Activated T-cell treated with anti-CD3 and anti-CD28 coated beads, Interleukin-2, amount 50 U/mL, for 4 hours (primary cell): ENCODE data around the gene CBX5. TPM values are rescaled to one million over a fixed set of nuclear protein-coding genes. Genes with fewer than 3 reads are reported as not detected.
"Not testable (repeated sequence)": the region's sequence is repeated elsewhere in the genome, so short reads cannot be mapped to it uniquely, and the experiment has no call there.

ENCODE experiments used
- ATAC-seq, 2 donors: fragments of 200-7000 bp; cut with Tn5 transposase; one replicate each; pipeline ENCODE4 v1.10.0; 2021
- DNase-seq: peaks from one replicate; pipeline ENCODE4 v3.0.0-alpha.2; 2020
- H3K27me3 Mint-ChIP-seq: one replicate; pipeline ENCODE4 v1.8.0; 2021; ENCODE audit warnings: low read depth, mixed read lengths
- H3K36me3 Mint-ChIP-seq: one replicate; pipeline ENCODE4 v1.8.0; 2022; ENCODE audit warnings: mixed read lengths; ENCODE audit not compliant: insufficient read depth
- H3K4me1 Mint-ChIP-seq: one replicate; pipeline ENCODE4 v1.8.0; 2021; ENCODE audit warnings: low read depth, mixed read lengths
- H3K4me3 Mint-ChIP-seq: one replicate; pipeline ENCODE4 v1.8.0; 2021; ENCODE audit warnings: mild to moderate bottlenecking, moderate library complexity, mixed read lengths
- H3K9me3 Mint-ChIP-seq: one replicate; pipeline ENCODE4 v1.8.0; 2021; ENCODE audit warnings: mixed read lengths
- total RNA-seq, 3 donors: library from RNA; stranded (reverse); gene quantifications; one replicate each; pipeline ENCODE4 v1.2.1, GENCODE V29; 2021

CBX5 gene
- total RNA-seq, 3 donors from 2014 or later: 27.9 to 37.0 (median 33.4) TPM

DNA sequence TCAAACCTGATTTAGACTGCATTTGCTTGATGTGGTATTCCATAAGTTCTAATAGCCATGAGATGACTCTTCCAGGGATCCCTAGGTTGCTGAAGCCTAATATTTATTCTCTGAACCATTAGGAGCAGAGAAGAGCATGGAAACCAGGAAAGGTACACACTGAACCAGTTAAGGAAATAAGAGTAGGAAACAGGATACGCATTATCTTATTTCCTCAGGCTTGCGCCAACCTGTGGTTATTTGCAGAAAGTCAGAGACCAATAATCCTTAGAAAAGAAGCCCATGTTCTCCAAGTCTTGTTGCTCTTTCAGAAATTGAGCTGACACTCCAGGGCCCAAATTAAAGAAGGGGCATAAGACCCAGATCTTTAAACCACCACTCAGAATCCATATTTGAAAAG, 49.4 kb downstream of the CBX5 start:
- Mint-ChIP-seq H3K4me3 (no peak overlapping the region), H3K4me1 (peaks cover 4% of the 10 kb centered on the region), H3K9me3 (no peaks in the 10 kb centered on the region), H3K36me3 (peaks cover 3% of the 10 kb centered on the region), H3K27me3 (no peaks in the 10 kb centered on the region)
- DNase-seq: no peak
- ATAC-seq: no peak

DNA sequence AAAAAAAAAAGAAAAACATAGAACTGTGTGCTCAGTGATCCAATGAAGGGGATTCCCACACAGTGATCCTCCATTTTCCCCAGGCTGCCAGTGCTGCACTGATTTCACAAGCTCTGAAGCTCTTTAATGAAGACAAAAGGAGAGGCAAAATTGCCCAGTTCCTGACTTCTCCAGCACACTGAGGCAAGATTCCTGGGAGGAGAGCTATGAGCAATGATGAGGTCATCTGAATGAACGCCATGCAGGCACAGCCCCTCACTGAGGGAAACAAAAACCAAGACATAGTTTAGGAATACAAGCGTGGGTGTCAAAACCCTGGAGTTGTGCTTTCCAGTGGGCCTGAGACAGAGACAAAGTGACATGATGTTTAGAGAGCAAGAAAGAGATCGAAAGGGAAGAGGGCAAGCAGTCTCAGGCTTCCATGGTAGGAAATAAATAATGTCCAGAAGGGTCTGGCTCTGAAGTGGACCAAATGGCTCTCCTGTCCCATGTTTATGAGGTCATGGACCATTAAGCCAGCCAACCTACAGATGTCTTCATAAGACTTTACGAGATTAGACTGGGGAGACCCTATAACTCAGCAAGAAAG, 50.2 kb downstream of the CBX5 start:
- H3K4me1 Mint-ChIP-seq: peaks cover 4% of the 10 kb centered on the region
- peaks cover 2% of the 10 kb centered on the region for H3K36me3 Mint-ChIP-seq
- H3K27me3 Mint-ChIP-seq: no peaks in the 10 kb centered on the region
- H3K4me3 Mint-ChIP-seq: no peak overlapping the region
- H3K9me3 Mint-ChIP-seq: no peaks in the 10 kb centered on the region
- DNase-seq (no peak), ATAC-seq (no peak)

DNA sequence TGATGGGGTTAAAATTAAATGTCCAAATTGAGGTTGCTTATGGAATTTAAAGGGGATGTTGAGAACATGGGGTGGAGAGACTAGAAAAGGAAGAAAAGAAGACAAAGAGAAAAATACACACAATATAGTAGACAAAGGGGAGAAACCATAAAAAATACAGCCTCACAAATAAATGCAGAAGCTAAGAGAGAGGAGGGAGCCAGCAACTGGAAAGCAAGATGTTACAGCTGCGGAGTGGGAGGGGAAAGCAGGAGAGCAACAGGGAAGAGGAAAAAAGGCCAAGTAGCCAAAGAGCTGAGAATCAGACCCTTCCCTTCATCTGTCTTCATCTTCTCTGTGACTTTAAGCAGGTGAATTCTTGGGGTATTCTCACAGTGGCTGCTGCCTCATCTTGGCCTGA, 51.5 kb downstream of the CBX5 start:
- peaks cover 4% of the 10 kb centered on the region for H3K4me1 Mint-ChIP-seq
- H3K9me3 Mint-ChIP-seq: no peaks in the 10 kb centered on the region

DNA sequence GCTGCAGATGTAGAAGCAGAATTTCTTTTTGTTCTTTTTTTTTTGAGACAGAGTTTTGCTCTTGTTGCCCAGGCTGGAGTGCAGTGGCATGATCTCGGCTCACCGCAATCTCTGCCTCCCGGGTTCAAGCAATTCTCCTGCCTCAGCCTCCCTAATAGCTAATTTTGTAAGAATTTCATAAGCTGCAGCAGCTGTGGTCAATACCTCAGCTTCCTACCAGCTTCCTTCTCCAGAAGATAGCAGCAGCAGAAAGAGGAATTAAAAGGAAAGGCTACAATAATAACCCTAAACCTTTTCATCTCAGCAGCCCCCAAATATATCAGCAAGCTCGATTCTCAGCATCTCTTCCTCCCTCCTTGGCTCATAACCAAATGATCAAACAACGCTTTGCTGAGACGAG, 52.0 kb downstream of the CBX5 start:
- not testable (repeated sequence) for H3K27me3 Mint-ChIP-seq, H3K4me1 Mint-ChIP-seq, H3K9me3 Mint-ChIP-seq, H3K4me3 Mint-ChIP-seq, DNase-seq, ATAC-seq, H3K36me3 Mint-ChIP-seq

More for the DNA sequence above, 51.5 kb downstream of the CBX5 start:
- no peak for DNase-seq
- H3K27me3 Mint-ChIP-seq: no peaks in the 10 kb centered on the region
- peaks cover 2% of the 10 kb centered on the region for H3K36me3 Mint-ChIP-seq
- H3K4me3 Mint-ChIP-seq: no peak overlapping the region
- ATAC-seq: no peak

- Mint-ChIP-seq H3K4me1 (peaks cover 4% of the 10 kb centered on the region), H3K4me3 (no peak overlapping the region), H3K36me3 (no peaks in the 10 kb centered on the region), H3K9me3 (no peaks in the 10 kb centered on the region), H3K27me3 (no peaks in the 10 kb centered on the region)
- DNase-seq (no peak), ATAC-seq (no peak)
These were observed 52.5 kb downstream of the CBX5 start for GRCh38 chr12:54227376-54227775.

GRCh38 chr12:54225666-54226065, 54.3 kb downstream of the CBX5 start:
- no peaks in the 10 kb centered on the region for H3K9me3 Mint-ChIP-seq
- H3K27me3 Mint-ChIP-seq: no peaks in the 10 kb centered on the region
- DNase-seq (no peak), ATAC-seq (no peak)
- no peak overlapping the region for H3K4me3 Mint-ChIP-seq
- no peaks in the 10 kb centered on the region for H3K36me3 Mint-ChIP-seq
- H3K4me1 Mint-ChIP-seq: peaks cover 4% of the 10 kb centered on the region

DNA sequence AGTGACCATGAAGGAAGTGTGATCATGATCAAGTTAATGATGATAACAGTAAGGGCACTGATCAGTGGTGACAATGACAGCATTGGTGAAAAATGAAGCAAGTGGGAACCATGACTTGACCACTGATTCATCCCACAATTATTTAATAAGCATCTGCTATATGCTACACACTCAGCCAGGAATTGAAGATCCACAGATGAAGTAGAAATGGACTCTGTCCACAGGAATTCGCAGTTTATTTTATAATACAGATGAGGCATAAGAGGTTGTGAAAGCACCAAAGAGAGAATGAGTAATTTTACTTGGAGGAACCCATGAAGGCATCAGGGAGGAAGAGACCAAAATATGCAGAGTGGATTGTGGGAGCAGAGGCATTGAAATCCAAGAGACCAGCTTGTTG, 57.3 kb downstream of the CBX5 start:
- Mint-ChIP-seq H3K9me3 (no peaks in the 10 kb centered on the region), H3K4me3 (no peak overlapping the region), H3K27me3 (peaks cover 2% of the 10 kb centered on the region), H3K4me1 (peaks cover 9% of the 10 kb centered on the region), H3K36me3 (no peaks in the 10 kb centered on the region)
- DNase-seq (no peak), ATAC-seq (no peak)

DNA sequence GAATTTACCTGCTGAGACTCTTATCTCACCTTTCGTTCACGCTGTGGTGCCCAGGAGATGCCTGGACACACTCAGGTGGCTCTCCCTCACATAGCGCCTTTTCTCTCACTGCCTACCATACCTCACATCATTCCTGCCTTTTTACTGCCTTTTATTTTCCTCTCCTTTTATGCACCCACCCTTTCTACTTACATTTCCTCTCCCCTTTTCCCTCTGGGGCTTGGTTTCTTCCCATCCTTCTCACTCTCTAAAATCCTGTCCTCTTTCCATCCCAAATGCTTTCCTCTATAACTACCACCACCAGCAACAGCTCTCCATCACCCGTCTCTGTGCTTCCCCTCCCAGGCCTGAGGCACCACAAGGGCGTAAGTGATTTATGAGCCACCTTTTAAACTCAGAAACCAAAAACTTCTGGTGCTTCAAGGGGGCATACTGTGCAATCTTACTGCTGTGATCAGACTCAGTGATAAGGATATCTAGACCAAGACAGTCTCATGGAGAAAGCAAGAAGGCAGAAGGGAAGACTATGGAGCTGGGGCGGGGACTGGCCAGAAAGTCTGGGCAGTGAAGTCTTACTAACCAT, 58.4 kb downstream of the CBX5 start:
- no peaks in the 10 kb centered on the region for H3K36me3 Mint-ChIP-seq
- no peak overlapping the region for H3K4me3 Mint-ChIP-seq
- ATAC-seq: no peak
- H3K4me1 Mint-ChIP-seq: peaks cover 16% of the 10 kb centered on the region
- DNase-seq: no peak
- H3K9me3 Mint-ChIP-seq: no peaks in the 10 kb centered on the region
- peaks cover 2% of the 10 kb centered on the region for H3K27me3 Mint-ChIP-seq

GRCh38 chr12:54220567-54220966, 59.4 kb downstream of the CBX5 start:
- Mint-ChIP-seq H3K27me3 (peaks cover 2% of the 10 kb centered on the region), H3K9me3 (no peaks in the 10 kb centered on the region), H3K4me3 (no peak overlapping the region), H3K4me1 (peaks cover 25% of the 10 kb centered on the region), H3K36me3 (no peaks in the 10 kb centered on the region)
- DNase-seq (no peak), ATAC-seq (no peak)

- DNase-seq (peak; percentile 51), ATAC-seq (peak; percentile 57 to 68)
- no peaks in the 10 kb centered on the region for H3K36me3 Mint-ChIP-seq
- peaks cover 2% of the 10 kb centered on the region for H3K27me3 Mint-ChIP-seq
- H3K4me3 Mint-ChIP-seq: no peak overlapping the region
- H3K4me1 Mint-ChIP-seq: peaks cover 29% of the 10 kb centered on the region
- no peaks in the 10 kb centered on the region for H3K9me3 Mint-ChIP-seq
These were observed 59.8 kb downstream of the CBX5 start for GRCh38 chr12:54220092-54220557.

DNA sequence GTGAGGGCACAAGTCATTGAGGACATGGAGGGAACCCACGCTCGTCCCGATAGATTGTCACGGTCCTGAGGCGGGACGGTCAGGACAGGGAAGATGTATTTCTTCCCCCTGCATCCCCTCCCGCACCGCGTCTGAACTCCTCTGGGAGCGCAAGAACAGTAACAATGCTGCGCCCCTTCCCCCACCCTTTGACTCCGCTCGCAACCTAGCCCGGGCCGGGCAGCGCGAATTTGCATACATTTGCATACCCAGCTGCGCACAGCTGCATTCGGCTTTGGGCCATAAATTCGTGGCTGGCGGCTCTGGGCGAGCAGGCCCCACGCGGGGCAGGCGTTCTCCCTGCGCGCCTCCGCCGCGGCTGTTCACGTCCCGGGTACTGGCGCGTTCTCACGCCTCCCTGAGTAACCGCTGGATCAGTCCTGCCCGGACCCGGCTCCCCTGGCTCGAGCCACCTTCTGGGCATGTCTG, 62.1 kb downstream of the CBX5 start:
- Mint-ChIP-seq H3K4me3 (no peak overlapping the region), H3K4me1 (peaks cover 32% of the 10 kb centered on the region), H3K9me3 (no peaks in the 10 kb centered on the region), H3K27me3 (peaks cover 2% of the 10 kb centered on the region), H3K36me3 (no peaks in the 10 kb centered on the region)
- ATAC-seq (no peak), DNase-seq (no peak)

DNA sequence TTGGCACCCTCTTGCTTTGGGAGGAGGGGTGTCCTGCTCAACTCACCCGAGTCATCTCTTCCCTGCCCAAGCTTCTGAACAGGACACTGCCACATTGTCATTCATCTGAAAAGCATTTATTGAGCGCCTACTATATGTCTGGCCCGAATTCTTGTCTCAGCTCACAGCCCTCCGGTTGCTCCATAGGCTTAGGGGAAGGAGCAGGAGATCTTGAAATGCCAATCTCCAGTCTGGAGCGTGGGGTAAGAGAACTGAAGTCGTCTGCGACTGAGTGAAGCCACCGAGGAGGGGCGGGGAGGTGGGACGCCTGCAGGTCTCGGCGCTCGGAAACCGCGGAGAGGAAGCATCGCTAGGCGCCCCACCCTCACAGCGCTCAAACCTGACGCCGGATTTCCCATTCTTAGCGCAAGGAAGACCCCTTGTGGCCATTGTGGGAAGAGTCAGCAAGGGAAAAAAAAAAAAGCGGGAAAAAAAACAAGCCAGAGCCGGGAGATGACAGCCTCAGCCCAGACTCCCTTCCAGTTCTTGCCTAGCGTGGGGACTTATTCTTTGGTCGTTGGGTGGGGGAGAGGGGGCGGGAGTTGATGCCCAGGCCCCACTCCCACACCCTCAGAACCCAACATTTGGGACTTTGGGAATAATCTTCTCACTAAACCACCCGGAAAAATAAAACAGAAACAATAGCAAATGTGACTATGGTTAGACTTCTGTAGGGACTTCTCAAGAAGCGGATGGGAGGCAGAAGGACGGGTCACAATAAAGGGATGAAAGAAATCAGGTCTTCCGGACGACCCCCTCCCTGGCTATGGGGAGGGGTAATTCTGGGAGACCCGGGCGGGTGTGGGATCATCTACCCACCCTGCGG, 62.9 kb downstream of the CBX5 start:
- Mint-ChIP-seq H3K4me1 (peaks cover 32% of the 10 kb centered on the region), H3K9me3 (no peaks in the 10 kb centered on the region), H3K36me3 (no peaks in the 10 kb centered on the region), H3K27me3 (peaks cover 2% of the 10 kb centered on the region), H3K4me3 (peak overlapping the region; percentile 70)
- ATAC-seq: peak; percentile 49 to 58
- DNase-seq: peak; percentile 77

GRCh38 chr12:54215989-54216796, 63.7 kb downstream of the CBX5 start:
- Mint-ChIP-seq H3K9me3 (no peaks in the 10 kb centered on the region), H3K4me3 (peak overlapping the region; percentile 70), H3K27me3 (peaks cover 2% of the 10 kb centered on the region), H3K36me3 (no peaks in the 10 kb centered on the region), H3K4me1 (peaks cover 32% of the 10 kb centered on the region)
- DNase-seq (peak; percentile 40), ATAC-seq (peak in 1 of 2 donors; percentile 1)
